PC-9 (cell line): ENCODE measurements around the gene GAA.

Source experiments
- CTCF ChIP-seq: fragments of 200-600 bp; sonication (generic); conservative IDR thresholded peaks from 2 replicates; pipeline ENCODE4 v1.6.1; 2017; ENCODE audit warnings: mixed run types, antibody characterized with exemption, mild to moderate bottlenecking, moderate library complexity
- EZH2 ChIP-seq: fragments of 200-600 bp; sonication (generic); IDR thresholded peaks from 2 replicates; pipeline ENCODE4 v1.8.0; 2017; ENCODE audit warnings: antibody characterized with exemption, low read depth

GRCh38 chr17:80087346-80088265 lies 13.8 kb upstream of the GAA start:
- TF ChIP-seq EZH2 = no peak
- TF ChIP-seq CTCF = no peak
